Kidney tubule cell (primary cell): ENCODE results near the gene NPAS3.
A peak's percentile ranks its signal among the peaks of the same experiment; 100 is the strongest.

Experiments used
- DNase-seq: peaks from one replicate; pipeline ENCODE4 v3.0.0-alpha.2; 2018; ENCODE audit warnings: low spot score

NPAS3 gene

DNA sequence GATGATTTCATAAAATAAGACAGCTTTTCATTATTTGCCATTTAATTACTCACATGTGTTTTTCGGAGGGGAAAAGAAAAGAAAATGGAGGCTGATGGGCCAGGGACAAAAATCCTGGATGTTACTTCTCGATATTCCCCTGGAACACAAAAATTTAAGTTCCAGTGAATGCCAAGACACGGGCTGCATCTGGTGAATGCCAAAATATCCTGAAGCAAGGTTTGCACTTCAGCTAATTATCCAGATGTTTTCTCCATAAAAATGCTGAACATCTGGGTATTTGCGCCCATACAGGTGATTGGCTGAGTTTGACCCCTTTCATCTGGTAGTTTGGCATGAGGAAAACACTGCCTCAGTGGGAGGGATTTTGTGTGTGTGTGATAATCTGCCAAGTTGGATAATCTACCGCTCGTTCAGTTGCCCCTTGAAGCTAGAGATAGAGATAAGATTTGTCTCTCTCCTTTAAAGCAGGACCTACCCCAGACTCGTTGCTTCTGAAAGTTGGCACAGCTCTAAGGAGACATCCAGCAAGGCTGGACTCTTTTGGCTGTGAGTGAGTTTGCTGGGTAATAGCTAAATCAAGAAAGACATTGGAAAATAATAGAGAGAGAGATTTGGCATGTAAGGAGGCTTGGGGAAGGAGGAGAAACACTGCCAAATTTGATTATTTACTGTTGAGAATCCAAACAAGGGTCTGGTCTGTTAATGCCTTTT is 622.2 kb downstream of the NPAS3 start:
- DNase-seq: no peak

DNA sequence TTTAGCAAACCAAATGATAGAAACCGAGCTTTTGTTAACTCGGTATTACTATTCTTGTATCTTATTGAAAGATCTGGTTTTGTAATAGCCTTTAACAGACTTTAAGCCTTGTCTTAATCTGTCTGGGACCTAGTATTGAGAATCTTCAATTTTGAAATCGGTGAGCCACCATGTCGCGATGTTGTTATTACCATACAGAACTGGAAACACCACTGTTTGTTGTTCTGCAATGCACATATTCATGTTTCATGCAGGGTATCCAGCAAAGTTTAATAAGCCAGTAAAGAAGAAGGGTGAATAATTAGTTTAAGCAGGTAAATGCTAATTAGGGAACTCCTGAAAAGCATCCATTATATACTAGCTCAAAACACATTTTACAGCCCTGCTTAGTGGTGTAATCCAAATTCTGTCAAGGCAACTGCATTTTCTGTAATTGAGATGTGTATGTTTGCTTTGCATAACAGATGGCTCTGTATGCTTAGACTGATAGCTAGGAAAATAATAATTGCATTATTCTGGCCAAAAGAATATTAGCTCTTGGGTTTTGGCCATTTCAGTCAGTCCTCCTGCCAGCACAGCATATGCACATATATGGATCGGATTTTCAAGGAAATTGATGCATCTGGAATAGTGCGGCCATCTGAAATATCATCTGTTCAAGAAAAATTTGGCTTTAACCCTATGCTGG is 623.0 kb downstream of the NPAS3 start:
- no peak for DNase-seq

DNA sequence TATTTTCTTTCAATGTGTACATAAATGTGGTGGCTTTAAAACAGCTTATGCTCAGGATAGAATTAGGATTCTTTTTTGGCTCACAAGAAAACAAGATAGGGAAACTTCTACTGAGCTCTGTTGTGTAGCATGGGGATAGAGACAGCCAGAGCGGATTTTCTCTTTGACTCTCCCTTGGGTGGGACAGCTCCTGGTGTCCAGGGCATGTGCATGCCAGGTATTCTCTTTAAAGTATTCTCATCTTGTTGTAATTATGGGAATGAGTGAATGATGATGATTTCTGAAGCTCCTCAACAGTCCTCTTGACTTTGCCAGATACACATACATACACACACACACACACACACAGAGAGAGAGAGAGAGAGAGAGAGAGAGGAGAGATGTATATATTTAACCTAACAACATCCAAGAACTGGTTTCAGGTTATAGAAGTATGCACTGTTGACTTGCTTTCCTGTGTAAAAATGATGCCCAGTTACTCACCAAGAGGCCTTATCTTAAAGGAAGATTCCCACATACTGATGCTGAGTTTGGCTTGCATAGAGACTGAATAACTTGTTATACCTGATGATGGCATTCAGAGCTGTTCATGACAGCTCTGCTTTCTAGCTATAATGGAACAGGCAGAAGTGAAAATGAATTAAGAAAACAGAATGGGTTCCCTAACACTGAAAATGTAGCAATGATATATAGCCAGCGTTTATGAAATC is 624.7 kb downstream of the NPAS3 start:
- no peak for DNase-seq

DNA sequence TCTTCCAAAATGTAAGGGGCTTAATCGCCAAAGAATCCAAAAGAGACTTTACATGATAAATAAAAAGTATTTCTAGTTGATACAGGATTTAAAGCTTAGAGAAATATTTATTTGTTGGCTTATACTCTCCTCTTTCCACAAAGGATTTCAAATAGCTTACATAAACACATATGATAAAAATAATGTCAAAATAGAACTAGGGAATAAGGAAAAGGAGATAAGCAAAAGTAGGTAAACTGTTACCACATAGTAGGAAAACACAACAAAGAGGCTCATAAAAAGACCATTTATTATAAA is 625.2 kb downstream of the NPAS3 start:
- DNase-seq: no peak

DNA sequence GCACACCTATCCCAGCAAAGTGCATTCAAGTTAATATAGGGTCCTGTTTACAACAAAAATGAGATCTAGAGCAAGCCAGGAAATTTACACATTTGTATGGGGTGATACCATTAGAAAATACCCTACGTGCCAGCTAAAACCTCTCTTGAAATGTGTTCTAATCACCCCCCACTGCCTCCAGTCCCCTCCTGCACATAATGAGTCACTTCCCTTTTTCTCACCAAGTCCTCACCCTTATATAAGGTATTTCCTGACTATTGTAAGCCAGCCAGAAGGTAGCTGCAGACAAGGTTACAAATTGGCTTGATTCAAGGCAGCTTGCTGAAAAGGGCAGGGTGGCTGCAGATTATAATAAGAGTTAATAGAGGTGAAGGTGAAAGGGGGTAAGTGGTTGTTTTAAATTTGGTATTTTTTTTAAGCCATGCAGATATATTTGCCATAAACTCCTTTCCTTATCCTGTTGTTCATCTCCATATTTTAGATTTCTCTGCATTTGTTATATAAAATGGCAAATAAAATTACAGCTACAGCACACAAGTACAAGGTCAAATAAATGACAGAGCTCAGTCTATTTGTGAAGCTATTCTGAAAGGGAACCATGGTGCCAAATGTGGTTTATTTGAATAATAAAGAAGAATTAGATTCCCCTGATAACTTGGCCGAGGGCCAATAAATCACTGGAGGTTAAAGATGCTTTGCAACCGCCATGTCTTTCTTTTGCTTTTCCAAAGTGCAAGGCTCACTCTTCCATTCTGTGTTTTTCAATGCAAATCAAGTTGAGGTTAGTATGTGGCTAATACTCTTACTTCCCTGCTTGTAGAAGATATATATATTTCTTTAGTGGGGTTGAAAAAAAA is 626.3 kb downstream of the NPAS3 start:
- peak; percentile 86 for DNase-seq

DNA sequence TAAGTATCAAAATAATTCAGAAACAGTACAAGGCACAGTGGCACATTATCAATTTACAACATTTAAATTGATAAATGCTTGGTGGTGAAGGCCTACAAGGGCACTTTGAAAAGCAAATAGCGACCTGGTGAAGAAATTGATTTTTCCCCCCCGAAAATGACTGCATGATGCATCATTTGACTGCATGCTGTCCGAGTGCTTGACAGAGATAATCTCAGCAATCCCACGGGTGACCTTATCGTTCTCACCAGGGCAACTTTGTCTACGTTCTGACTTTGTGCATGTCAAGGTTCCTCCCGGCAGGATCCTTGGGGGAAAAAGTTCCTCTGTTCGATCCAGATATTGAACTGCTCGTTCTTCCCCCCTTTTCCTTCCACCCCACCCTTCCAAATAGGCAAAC is 627.4 kb downstream of the NPAS3 start:
- no peak for DNase-seq

DNA sequence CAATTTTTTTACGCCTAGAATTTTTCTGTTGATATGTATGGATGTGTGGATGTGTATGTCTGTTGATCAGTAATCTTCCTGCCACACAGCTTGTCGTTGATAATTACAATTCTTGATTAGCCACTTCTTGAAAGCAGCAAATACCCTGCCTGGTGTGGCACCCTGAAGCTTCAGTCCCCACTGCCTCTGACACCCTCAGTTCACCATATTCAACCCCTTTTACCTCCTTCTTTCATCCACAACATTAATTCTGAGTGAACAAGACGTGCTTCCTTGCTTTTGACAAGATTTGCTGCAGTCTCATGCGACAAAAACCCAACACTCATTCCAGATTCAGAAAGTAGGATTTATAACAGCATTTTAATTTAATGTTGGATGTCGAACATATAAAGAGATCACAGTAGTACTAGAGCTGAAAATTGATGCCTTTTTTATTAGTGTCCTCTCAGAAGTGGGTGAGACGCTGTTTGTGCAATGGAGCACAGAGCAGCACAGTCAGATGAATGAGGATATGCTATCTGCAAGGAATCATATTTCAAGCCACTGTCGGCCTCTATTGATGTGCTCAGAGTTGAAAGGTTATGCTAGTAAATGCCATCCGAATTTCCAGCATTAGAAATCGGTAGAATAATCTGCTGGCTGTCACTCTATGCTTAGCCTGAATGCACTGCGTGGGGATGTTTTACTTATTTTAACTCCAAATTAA is 628.5 kb downstream of the NPAS3 start:
- peak; percentile 30 for DNase-seq

DNA sequence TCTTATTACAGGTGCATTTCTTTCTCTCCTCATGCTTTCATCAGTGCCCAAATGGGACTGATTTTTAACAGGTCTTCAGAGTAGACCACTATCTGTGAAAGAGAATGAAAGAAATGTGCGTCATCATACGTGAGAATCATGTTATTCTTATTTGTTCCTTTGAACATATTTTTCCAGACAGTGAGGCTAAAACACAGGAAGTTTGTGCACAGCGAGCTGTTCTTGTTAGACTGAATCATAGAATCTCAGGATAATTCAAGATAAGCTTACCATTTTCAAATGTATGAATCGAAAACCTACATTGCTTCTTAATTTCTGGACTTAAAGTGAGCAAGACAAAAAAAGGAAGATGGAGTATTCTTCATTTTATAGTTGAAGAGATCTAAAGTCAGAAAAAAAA is 629.1 kb downstream of the NPAS3 start:
- no peak for DNase-seq

DNA sequence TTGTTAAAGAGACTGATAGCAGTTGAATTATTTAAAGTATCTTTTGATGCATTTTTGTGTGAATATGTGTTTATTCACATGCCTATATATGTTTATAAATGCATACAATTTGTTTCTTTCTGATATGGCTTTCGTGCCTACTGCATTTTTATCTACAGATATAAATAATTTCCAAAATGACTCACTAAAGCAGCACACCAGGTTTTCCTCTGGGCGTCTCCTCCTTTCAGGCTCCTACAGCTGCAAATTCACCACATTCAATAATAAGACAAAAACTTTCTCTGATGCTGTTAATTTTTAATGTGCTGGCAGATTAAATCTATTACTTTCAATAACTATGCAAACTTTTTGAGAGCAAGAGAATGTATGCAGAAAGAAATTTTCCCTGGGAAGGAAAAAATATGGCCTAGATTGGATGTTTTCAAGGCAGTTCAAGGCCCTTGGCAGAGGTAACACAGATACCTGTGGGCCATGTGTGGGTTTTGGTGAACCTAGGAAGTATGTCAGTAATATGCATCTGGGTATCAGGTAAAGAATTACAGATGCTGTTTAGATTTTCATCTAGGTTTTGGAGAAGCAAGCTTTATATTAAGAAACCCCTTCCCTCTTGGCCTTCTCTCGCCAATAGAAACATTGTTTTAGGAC is 630.4 kb downstream of the NPAS3 start:
- no peak for DNase-seq

DNA sequence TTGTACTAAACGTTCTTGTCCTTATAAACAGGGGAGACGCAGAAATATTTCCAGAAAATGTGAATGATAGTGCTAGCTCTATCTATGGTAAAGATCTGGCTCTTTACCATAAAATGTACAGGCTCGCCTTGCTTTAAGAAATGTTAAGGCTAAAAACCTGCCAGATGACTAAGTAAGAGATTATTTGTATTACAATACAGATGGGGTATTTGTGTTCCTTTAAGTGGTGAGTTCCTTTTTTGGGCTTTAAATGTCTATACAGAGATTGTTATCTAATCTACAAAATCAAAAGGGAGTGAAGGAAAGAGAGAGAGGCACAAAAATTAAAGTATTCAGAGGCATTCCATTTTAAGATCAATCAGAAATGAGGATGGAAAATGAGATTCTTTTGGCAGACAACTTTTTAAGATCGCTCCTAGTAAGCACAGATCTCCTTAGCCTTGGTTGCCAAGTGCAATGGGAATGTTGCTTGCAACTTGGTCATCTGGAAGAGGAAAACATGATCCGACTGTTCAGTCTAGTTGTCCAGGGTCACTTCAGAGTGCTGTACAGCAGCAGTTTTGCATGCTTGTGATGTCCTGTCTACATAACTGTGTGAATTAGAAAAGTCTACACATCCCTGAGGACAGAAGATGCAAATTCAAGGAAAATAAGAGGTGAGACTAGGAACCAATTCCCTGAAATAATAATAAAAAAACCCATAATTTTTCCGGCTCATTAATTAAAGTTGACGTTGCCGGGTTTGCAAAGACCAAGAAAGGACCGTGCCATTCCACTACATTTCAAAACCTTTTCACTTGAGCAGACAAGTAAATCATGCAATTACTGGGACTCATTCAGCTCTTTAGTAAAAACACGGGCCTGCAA is 631.4 kb downstream of the NPAS3 start:
- DNase-seq: no peak

DNA sequence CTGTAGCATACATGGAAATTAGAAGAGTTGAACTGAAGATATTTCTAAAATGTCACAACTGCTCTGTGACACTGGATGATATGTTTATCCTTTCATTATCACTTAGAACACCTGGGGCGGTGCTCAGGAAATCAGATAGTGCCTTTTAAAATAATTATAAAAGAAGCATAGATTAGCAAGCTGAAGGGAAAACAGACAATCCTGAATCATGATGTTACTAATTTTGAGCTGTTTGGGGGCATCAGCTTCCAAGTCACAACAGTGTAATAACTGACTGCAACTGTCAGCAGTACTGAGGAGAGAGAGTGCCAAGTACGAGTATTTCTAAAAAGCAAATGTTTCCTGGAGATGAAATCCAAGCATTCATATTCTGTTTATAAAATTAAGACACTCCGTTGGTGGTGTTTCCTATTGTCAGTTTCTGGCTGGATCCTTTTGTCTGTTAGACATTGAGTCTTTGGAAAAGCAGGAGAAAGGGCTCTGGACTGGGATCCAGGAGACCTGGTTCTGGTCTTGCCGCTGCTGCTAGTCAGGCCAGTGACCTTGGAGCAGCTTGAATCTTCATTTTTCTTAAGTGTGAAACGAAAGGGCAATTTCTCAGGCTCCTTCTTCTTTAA is 632.1 kb downstream of the NPAS3 start:
- DNase-seq: no peak

DNA sequence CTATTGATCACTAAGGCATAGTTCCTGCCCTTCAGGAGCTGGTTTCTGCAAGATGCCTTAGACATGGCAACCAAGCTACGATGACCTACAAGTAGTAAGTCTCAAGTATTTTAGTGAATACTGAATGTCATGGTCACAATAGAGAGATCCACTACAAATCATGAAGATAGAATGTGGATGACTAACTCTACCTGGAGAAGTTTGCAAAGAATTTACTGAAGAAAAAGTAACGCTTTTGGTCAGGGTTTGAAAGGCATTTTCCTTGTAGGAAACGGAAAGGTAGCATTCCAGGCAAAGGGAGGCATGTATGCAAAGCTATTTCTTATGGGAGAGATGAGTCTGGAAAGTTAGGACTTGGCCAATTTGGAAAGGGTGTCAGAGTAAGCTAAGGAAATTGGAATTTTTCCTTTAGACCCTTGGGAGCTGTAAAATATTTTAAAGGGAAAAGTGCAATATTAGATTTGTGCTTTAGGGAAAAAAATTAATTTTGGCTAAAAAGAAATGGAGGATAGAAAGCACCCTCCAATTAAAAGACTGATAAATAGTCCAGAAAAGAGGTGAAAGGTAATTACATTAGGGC is 634.7 kb downstream of the NPAS3 start:
- DNase-seq: peak; percentile 9

DNA sequence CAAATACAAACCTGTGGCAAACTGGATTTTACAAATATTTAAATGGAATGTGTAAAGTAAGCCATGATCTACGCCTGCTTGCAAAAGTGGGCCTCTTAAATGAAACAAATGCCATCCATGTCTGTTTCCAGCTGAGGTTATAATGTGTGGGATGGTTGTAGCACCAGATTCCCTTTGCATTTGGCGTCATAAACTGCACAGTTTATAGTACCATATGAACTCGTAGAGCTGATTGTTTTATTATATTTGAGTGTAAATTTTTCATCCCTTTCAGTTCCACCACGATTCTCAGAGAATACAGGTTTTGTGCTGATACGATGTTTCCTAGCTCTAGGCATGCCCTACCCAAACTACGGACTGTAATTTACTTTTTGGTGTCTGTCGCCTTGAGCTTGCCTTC is 637.3 kb downstream of the NPAS3 start:
- no peak for DNase-seq

DNA sequence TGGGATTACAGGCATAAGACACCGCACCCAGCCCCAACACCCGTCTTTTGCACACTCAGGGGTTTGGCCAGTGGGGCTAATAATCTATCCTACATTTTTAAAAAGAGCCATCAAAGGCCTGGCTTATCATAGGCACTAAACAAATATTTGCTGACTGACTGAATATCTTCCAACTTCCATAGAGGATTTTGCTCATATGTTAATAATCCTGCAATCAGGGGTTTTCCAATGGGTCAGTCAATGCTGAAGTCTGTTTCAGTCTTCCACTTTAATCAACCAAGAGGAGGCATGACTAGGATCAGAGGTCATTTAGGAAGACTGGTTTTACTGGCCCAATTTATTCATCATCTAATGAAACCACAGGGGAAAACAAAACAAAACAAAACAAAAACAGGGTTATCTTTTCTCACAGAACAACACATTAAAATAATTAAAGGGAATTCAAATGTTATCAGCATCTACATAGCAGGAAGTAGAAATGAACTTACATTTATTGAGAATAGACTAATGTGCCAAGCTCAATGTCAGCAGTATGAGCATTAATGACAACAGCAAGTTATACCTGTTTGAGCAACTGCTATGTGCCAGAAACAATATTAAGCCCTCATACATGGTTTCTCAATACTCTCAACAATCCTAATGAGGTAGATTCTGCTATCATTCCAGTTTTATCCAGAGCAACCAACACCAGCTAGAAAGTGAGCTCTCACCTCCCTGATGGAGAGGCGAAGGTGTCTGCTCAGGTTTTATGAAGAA is 640.0 kb downstream of the NPAS3 start:
- DNase-seq: peak; percentile 15

DNA sequence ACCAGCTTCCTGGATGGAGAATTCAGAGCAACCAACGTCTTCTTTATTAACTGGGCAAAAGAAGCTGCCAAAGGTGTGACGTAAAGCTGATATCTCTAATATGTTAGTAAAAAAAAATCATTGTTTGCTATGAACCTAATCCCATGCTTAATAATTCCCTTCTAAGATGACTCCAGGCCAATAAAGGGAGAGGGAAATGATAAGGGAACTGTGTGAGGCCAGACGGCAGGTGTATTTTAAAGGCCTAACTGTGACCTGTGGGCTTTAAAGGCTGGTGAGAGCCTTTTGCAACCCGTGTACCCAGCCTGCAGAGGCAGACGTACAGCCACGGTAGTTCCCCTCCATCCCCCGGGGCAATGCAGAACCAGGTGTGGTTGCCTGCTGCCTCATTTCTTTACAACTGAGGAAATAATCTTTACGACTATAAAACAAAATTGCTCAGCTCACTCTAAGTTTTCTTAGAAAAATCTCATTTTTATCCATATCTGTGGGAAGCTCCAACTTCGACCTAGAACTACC is 641.6 kb downstream of the NPAS3 start:
- no peak for DNase-seq

DNA sequence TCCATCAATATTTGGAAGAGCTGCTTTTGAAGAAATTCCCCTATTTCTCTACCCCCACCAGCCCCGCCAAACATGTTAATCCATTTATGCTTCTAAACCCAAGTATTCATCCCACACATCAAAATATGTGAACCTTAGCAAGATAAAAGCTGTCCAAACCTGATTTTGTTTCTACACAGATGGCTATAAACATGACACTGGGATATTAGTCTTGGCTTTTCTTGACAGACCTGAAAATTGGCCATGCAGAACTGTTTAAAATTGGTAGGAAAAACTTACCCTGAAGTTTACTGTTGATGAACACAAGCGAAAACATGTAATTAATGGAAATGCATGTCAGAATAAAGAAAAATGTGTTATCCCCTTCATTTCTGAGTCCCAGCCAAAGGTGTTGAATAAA is 642.2 kb downstream of the NPAS3 start:
- DNase-seq: no peak

DNA sequence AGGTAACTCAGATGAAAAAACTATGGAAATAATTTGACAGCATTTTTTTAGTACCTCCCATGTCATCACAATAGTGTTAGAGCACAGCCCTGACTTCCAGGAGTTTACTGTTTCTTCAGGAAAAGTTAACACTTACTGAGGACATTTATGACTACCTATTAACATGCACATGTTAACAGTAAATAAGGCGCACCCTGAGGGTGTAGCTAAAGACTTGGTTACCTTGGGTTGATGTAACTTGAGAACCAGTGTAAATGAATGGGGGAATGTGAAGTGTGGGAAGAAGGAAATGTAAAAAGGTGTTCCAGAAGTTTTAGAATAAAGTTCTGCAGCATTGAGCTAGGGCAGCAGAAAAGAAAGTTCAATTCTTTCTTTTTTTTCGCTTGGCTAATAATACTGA is 646.0 kb downstream of the NPAS3 start:
- DNase-seq: no peak

DNA sequence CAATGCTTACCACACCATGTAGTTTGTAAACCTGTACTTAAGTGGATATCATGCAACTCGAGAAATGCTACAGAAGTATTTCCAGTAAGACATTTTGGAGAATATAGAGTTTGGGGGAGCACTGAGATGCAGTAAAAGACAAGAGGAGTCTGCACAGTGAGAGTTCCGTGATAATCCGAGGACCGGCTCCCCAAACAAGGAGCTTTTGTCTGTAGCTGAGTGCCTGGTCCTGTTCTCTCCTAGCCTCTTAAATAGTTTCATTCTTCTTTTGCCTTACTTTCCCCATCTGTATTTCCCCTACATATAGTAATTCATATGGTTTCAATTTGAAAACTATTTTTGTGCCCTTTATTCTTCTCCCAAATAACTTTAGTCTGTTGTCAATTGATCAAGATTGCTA is 648.1 kb downstream of the NPAS3 start:
- no peak for DNase-seq

DNA sequence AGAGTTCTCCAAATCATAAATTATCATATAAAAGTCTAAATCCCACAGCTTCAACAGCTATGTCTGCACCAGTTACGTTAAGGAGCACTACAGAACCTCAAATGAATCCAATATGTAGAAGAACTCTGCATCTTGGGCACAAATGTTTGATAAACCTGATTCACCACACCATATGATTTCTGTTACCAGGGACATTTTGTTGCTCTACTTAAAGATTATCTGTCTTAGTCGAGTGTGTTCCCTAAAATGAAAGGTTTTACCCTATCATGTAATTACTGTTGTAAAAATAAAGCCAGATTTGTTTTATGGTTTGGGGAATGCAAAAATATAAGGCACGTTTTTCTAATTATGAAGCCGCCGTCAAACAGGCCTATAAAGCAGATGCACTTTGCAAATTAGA is 649.1 kb downstream of the NPAS3 start:
- no peak for DNase-seq
